Measurements from ENCODE around the gene ZNF529. TPM values are rescaled to one million over a fixed set of nuclear protein-coding genes. Genes with fewer than 3 reads are reported as not detected.
"Not testable (repeated sequence)": the region's sequence is repeated elsewhere in the genome, so short reads cannot be mapped to it uniquely, and the experiment has no call there.

ZNF529 gene
- total RNA-seq (2014; rRNA removed; shearing (Covaris generic); ENCODE audit: low replicate concordance): 12.2 and 23.1 TPM in 2 replicates

DNA sequence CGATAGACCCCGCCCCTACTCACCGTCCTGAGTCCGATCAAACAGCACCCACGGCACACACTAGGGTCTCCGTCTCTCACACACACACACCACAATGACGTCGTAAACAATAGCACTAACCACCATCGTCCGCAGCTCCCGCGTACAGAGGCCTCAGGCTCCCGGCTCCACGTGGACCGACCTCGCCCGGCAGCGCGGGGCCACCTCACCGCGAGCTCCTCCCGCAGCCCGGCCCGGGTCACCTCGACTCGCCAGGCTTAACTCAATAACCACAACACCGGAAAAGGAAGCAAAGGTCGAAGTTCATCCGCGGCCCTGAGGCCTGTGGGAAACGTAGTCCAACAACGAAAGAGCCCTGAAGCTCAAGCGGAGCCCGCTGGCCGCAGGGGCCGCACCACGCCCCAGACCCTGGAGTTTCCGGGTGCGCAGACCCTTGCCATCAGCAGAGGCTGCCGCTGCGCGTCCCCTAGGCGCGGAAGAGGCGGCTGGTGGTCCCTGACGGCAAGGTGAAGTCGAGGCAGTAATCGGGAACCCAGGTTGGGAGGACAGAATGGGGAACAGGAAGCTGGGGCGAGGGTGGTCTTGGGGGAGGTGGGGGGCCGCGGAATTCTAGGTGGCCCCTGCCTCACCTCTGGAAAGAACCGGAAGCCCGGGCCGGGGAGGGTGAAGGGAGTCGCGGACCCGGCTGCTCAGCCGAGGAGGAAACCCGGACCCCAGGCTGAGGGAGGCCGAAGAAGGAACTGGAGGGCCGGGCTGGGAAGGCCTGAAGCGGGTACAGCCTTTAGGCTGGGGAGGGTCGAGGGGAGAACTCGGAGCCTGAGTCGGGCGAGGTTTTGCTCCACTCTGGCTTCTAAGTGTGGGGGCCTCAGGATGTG, at the start of gene ZNF529:
Gene ZNF529 (minus strand): TSS at position 273 of the 875 bp plus-strand sequence. CDS start 946 bp downstream, outside the sequence.
- peak; percentile 96 for DNase-seq
- H4K20me1 ChIP-seq (ENCODE audit: insufficient read depth, low read depth, low read length): no peaks in the 10 kb centered on the region
- H3K9me3 ChIP-seq (ENCODE audit: low read length): peaks cover 25% of the 10 kb centered on the region
- peaks cover 69% of the 10 kb centered on the region for H3K36me3 ChIP-seq (ENCODE audit: insufficient read depth, low read length)
- peak within 1 kb of the TSS; percentile 94 for H3K4me3 ChIP-seq (ENCODE audit: low read length)
- no peaks in the 10 kb centered on the region for H3K9me2 ChIP-seq (replicated peaks; ENCODE audit: insufficient read depth, low read length)
- H2AFZ ChIP-seq (ENCODE audit: low read length): peak within 1 kb of the TSS; percentile 86
- H3K79me2 ChIP-seq (ENCODE audit: low read length): peaks cover 78% of the 10 kb centered on the region
- peak within 1 kb of the TSS; percentile 83 for H3K9ac ChIP-seq (ENCODE audit: low read length)
- peaks cover 17% of the 10 kb centered on the region for H3K4me1 ChIP-seq (ENCODE audit: low read length)
- H3K27me3 ChIP-seq (ENCODE audit: low read length): no peaks in the 10 kb centered on the region
- peak within 1 kb of the TSS; percentile 72 for H3K4me2 ChIP-seq (ENCODE audit: low read depth, low read length, poor library complexity, severe bottlenecking)
- peak within 1 kb of the TSS; percentile 39; the same call in 1 of the 2 replicates for H3K27ac ChIP-seq (ENCODE audit: low read length)

GRCh38 chr19:36605877-36606478, 32.9 kb upstream of the ZNF529 start:
- H3K4me1 ChIP-seq (ENCODE audit: low read length): peaks cover 5% of the 10 kb centered on the region
- H4K20me1 ChIP-seq (ENCODE audit: insufficient read depth, low read depth, low read length): no peaks in the 10 kb centered on the region
- 0 out of 2 replicates have a peak overlapping the region, but pooled peaks have one; percentile 83 for H3K9ac ChIP-seq (ENCODE audit: low read length)
- H3K36me3 ChIP-seq (ENCODE audit: insufficient read depth, low read length): 0 out of 2 replicates have a peak, but pooled peaks cover 3% of the 10 kb centered on the region
- no peaks in the 10 kb centered on the region for H3K27me3 ChIP-seq (ENCODE audit: low read length)
- peaks cover 21% of the 10 kb centered on the region for H3K79me2 ChIP-seq (ENCODE audit: low read length)
- no peak overlapping the region for H2AFZ ChIP-seq (ENCODE audit: low read length)
- 0 out of 2 replicates have a peak, but pooled peaks cover 10% of the 10 kb centered on the region for H3K9me3 ChIP-seq (ENCODE audit: low read length)
- no peak for DNase-seq
- H3K4me2 ChIP-seq (ENCODE audit: low read depth, low read length, poor library complexity, severe bottlenecking): peak overlapping the region; percentile 62
- no peaks in the 10 kb centered on the region for H3K9me2 ChIP-seq (replicated peaks; ENCODE audit: insufficient read depth, low read length)
- peak overlapping the region; percentile 80 for H3K4me3 ChIP-seq (ENCODE audit: low read length)
- H3K27ac ChIP-seq (ENCODE audit: low read length): no peak overlapping the region

GRCh38 chr19:36605101-36605876, 32.2 kb upstream of the ZNF529 start, which contains the start of gene ZNF382:
TSS of gene ZNF382 (plus strand) at chr19:36605313. CDS start at chr19:36609915, 4,602 bp downstream.
- H3K9me3 ChIP-seq (ENCODE audit: low read length): peaks cover 10% of the 10 kb centered on the region; the same call in 1 of the 2 replicates
- no peaks in the 10 kb centered on the region for H4K20me1 ChIP-seq (ENCODE audit: insufficient read depth, low read depth, low read length)
- peak within 1 kb of the TSS; percentile 80 for H3K4me3 ChIP-seq (ENCODE audit: low read length)
- peak within 1 kb of the TSS; percentile 55; the same call in 1 of the 2 replicates for H3K27ac ChIP-seq (ENCODE audit: low read length)
- peak within 1 kb of the TSS; percentile 64; the same call in 1 of the 2 replicates for H2AFZ ChIP-seq (ENCODE audit: low read length)
- no peaks in the 10 kb centered on the region for H3K9me2 ChIP-seq (replicated peaks; ENCODE audit: insufficient read depth, low read length)
- H3K79me2 ChIP-seq (ENCODE audit: low read length): peaks cover 27% of the 10 kb centered on the region
- H3K36me3 ChIP-seq (ENCODE audit: insufficient read depth, low read length): 0 out of 2 replicates have a peak, but pooled peaks cover 3% of the 10 kb centered on the region
- peak within 1 kb of the TSS; percentile 62 for H3K4me2 ChIP-seq (ENCODE audit: low read depth, low read length, poor library complexity, severe bottlenecking)
- no peaks in the 10 kb centered on the region for H3K27me3 ChIP-seq (ENCODE audit: low read length)
- H3K4me1 ChIP-seq (ENCODE audit: low read length): peaks cover 5% of the 10 kb centered on the region
- DNase-seq: peak; percentile 76
- H3K9ac ChIP-seq (ENCODE audit: low read length): peak within 1 kb of the TSS; percentile 83

- Histone ChIP-seq H3K4me3 (ENCODE audit: low read length) (peak overlapping the region; percentile 80), H3K9me2 (replicated peaks; ENCODE audit: insufficient read depth, low read length) (no peaks in the 10 kb centered on the region), H3K4me2 (ENCODE audit: low read depth, low read length, poor library complexity, severe bottlenecking) (peak overlapping the region; percentile 62), H3K27ac (ENCODE audit: low read length) (peak overlapping the region; percentile 55; the same call in 1 of the 2 replicates), H3K4me1 (ENCODE audit: low read length) (peaks cover 5% of the 10 kb centered on the region), H4K20me1 (ENCODE audit: insufficient read depth, low read depth, low read length) (no peaks in the 10 kb centered on the region), H2AFZ (ENCODE audit: low read length) (peak overlapping the region; percentile 64; the same call in 1 of the 2 replicates), H3K36me3 (ENCODE audit: insufficient read depth, low read length) (0 out of 2 replicates have a peak, but pooled peaks cover 3% of the 10 kb centered on the region), H3K9ac (ENCODE audit: low read length) (peak overlapping the region; percentile 83), H3K27me3 (ENCODE audit: low read length) (no peaks in the 10 kb centered on the region), H3K9me3 (ENCODE audit: low read length) (peaks cover 10% of the 10 kb centered on the region; the same call in 1 of the 2 replicates), H3K79me2 (ENCODE audit: low read length) (peaks cover 31% of the 10 kb centered on the region)
- DNase-seq: peak; percentile 88
Observed at GRCh38 chr19:36604656-36605100, 31.6 kb upstream of the ZNF529 start.

DNA sequence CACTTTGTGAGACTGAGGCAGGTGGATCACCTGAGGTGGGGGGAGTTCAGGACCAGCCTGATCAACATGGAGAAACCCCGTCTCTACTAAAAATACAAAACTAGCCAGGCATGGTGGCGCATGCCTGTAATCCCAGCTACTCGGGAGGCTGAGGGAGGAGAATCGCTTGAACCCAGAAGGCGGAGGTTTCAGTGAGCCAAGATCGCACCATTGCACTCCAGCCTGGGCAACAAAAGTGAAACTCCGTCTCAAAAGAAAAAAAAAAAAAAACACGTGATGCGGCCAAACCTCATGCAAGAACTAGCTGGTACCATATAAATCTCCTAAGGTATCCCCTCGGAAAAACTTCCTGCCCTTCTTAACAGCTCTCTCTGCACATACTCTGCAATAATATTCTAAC, 29.6 kb upstream of the ZNF529 start:
- H3K79me2 ChIP-seq (ENCODE audit: low read length): peaks cover 43% of the 10 kb centered on the region
- not testable (repeated sequence) for H3K4me2 ChIP-seq (ENCODE audit: low read depth, low read length, poor library complexity, severe bottlenecking); H4K20me1 ChIP-seq (ENCODE audit: insufficient read depth, low read depth, low read length); H3K27me3 ChIP-seq (ENCODE audit: low read length); H3K9ac ChIP-seq (ENCODE audit: low read length); DNase-seq; H3K9me2 ChIP-seq (replicated peaks; ENCODE audit: insufficient read depth, low read length); H3K4me1 ChIP-seq (ENCODE audit: low read length); H3K27ac ChIP-seq (ENCODE audit: low read length); H3K9me3 ChIP-seq (ENCODE audit: low read length); H3K4me3 ChIP-seq (ENCODE audit: low read length); H2AFZ ChIP-seq (ENCODE audit: low read length); H3K36me3 ChIP-seq (ENCODE audit: insufficient read depth, low read length)

DNA sequence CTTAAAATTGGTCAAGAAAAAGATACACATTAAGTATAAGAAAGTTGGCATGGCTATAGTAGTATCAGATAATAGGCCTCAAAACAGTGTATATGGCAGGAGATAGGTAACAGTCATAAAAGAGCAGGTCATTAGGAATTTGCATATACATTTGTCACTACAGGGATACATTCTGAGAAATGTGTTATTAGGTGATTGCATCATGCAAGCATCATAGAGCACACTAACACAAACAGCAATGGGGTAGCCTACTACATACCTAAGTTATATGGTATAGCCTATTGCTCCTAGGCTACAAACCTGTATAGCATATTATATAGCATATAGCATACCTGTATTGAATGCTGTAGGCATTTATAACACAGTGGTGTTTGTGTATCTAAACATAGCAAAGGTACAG, 6.2 kb upstream of the ZNF529 start:
- no peaks in the 10 kb centered on the region for H3K9me2 ChIP-seq (replicated peaks; ENCODE audit: insufficient read depth, low read length)
- H3K9ac ChIP-seq (ENCODE audit: low read length): no peak overlapping the region
- peaks cover 4% of the 10 kb centered on the region for H3K4me1 ChIP-seq (ENCODE audit: low read length)
- H2AFZ ChIP-seq (ENCODE audit: low read length): no peak overlapping the region
- H4K20me1 ChIP-seq (ENCODE audit: insufficient read depth, low read depth, low read length): no peaks in the 10 kb centered on the region
- H3K79me2 ChIP-seq (ENCODE audit: low read length): peaks cover 34% of the 10 kb centered on the region
- DNase-seq: no peak
- H3K4me3 ChIP-seq (ENCODE audit: low read length): no peak overlapping the region
- no peak overlapping the region for H3K4me2 ChIP-seq (ENCODE audit: low read depth, low read length, poor library complexity, severe bottlenecking)
- peaks cover 75% of the 10 kb centered on the region for H3K36me3 ChIP-seq (ENCODE audit: insufficient read depth, low read length)
- H3K9me3 ChIP-seq (ENCODE audit: low read length): peaks cover 27% of the 10 kb centered on the region
- H3K27ac ChIP-seq (ENCODE audit: low read length): no peak overlapping the region
- no peaks in the 10 kb centered on the region for H3K27me3 ChIP-seq (ENCODE audit: low read length)

DNA sequence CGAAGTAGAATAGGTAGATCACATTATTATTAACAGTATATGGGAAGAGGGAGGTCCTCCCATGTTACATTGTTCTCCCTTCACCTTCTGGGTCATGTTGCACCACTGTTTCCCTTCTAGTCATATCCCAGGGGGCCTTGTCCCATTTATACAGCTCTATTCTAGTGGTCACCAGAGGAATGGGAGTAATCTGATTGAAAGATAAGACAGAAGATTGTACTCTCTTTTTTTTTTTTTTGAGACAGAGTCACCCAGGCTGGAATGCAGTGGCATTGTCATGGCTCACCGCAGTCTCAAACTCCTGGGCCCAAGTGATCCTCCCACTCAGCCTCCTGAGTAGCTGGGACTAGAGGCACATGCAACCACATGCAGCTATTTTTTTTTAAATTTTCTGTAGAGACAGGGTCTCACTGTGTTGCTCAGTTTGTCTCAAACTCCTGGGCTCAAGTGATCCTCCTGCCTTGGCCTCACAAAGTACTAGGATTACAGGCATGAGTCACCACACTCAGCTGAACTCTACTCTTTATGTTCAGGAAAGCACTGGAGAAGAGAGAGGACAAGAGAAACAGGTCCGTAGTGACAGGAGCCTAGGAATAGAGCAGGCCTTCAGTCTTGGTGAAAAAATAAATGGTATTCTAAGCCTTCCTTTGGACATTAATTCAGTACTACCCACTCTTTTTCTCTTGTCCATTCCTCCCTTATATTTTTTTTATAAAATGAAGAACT, 4.3 kb upstream of the ZNF529 start:
- Histone ChIP-seq H4K20me1 (ENCODE audit: insufficient read depth, low read depth, low read length) (no peaks in the 10 kb centered on the region), H3K79me2 (ENCODE audit: low read length) (peaks cover 51% of the 10 kb centered on the region), H3K4me2 (ENCODE audit: low read depth, low read length, poor library complexity, severe bottlenecking) (no peak overlapping the region), H3K27ac (ENCODE audit: low read length) (no peak overlapping the region), H3K9me2 (replicated peaks; ENCODE audit: insufficient read depth, low read length) (no peaks in the 10 kb centered on the region), H3K4me3 (ENCODE audit: low read length) (no peak overlapping the region), H3K4me1 (ENCODE audit: low read length) (peaks cover 12% of the 10 kb centered on the region), H2AFZ (ENCODE audit: low read length) (no peak overlapping the region), H3K27me3 (ENCODE audit: low read length) (no peaks in the 10 kb centered on the region), H3K36me3 (ENCODE audit: insufficient read depth, low read length) (peaks cover 69% of the 10 kb centered on the region), H3K9me3 (ENCODE audit: low read length) (peaks cover 27% of the 10 kb centered on the region), H3K9ac (ENCODE audit: low read length) (no peak overlapping the region)
- DNase-seq: no peak

All from Karpas-422 (cell line).